ENCODE results near the gene RTN4RL1. TPM values are rescaled to one million over a fixed set of nuclear protein-coding genes. Genes with fewer than 3 reads are reported as not detected.
A peak's percentile ranks its signal among the peaks of the same experiment; 100 is the strongest.

The RTN4RL1 gene
- total and polyA plus RNA-seq, 2 of the 13 experiments (the other 11 are each of a cell fraction or from before 2014, with no cell fraction given): 0.01 TPM; not detected in 1

- peak; percentile 34 for TF ChIP-seq ZEB1 (IDR thresholded peaks at IDR 0.05; ENCODE audit: insufficient replicate concordance, low read depth)
- TF ChIP-seq ZNF687 (CRISPR knock-in tag; IDR thresholded peaks at IDR 0.05): peak; percentile 27; the same call in 1 of the 2 replicates
- TF ChIP-seq ZNF317 (CRISPR knock-in tag; IDR thresholded peaks at IDR 0.05): peak; percentile 95
- TF ChIP-seq FOSL2 (CRISPR knock-in tag; IDR thresholded peaks at IDR 0.05): 0 out of 2 replicates have a peak, but pooled peaks have one; percentile 5
- TF ChIP-seq ZNF263 (CRISPR knock-in tag; IDR thresholded peaks at IDR 0.05): peak; percentile 88
- 0 out of 2 replicates have a peak, but pooled peaks have one; percentile 16 for TF ChIP-seq HNRNPL (IDR thresholded peaks at IDR 0.05; ENCODE audit: low read depth, low read length)
- peak; percentile 57; the same call in 1 of the 2 replicates for TF ChIP-seq ZMAT3 (CRISPR knock-in tag; conservative IDR thresholded peaks at IDR 0.05)
- TF ChIP-seq ZFY (CRISPR knock-in tag; IDR thresholded peaks at IDR 0.05): peak; percentile 13; the same call in 1 of the 2 replicates
- TF ChIP-seq MXD1 (CRISPR knock-in tag; IDR thresholded peaks at IDR 0.05): 0 out of 2 replicates have a peak, but pooled peaks have one; percentile 43
- TF ChIP-seq RBM39 (IDR thresholded peaks at IDR 0.05; ENCODE audit: low read depth, low read length, poor library complexity, severe bottlenecking): peak; percentile 1
- peak; percentile 28; the same call in 1 of the 2 replicates for TF ChIP-seq ZGPAT (CRISPR knock-in tag; IDR thresholded peaks at IDR 0.05)
- 0 out of 2 replicates have a peak, but pooled peaks have one; percentile 36 for TF ChIP-seq AFF4 (CRISPR knock-in tag; IDR thresholded peaks at IDR 0.05)
- TF ChIP-seq KAT8 (CRISPR knock-in tag; IDR thresholded peaks at IDR 0.05): no peak
- no peak for TF ChIP-seq IKZF5 (CRISPR knock-in tag; IDR thresholded peaks at IDR 0.05)
- TF ChIP-seq ZFP82 (CRISPR knock-in tag; IDR thresholded peaks at IDR 0.05; ENCODE audit: borderline replicate concordance): no peak
- TF ChIP-seq SAFB2 (CRISPR knock-in tag; IDR thresholded peaks at IDR 0.05; ENCODE audit: borderline replicate concordance, low read depth): 0 out of 2 replicates have a peak, but pooled peaks have one; percentile 16
- 0 out of 2 replicates have a peak, but pooled peaks have one; percentile 35 for TF ChIP-seq SIN3A (IDR thresholded peaks at IDR 0.05; ENCODE audit: borderline replicate concordance, low read depth, low read length)
- peak; percentile 7 for TF ChIP-seq GABPB1 (CRISPR knock-in tag; IDR thresholded peaks at IDR 0.05)
These were observed 27.7 kb downstream of the RTN4RL1 start (continued) for GRCh38 chr17:1997289-1997926.

All from HepG2 (cell line).